ENCODE measurements around the gene SPSB4.

Gene SPSB4

GRCh38 chr3:141129541-141130011 is 78.4 kb downstream of the SPSB4 start:
- H4K20me1 ChIP-seq (ENCODE audit: insufficient read depth): no peaks in the 10 kb centered on the region
- no peak overlapping the region for H2AFZ ChIP-seq (ENCODE audit: low read depth)
- no peak overlapping the region for H3K9ac ChIP-seq
- no peaks in the 10 kb centered on the region for H3K4me1 ChIP-seq (ENCODE audit: low read depth, poor library complexity, severe bottlenecking)
- no peak overlapping the region for H3K4me3 ChIP-seq (IDR thresholded peaks at IDR 0.05; ENCODE audit: insufficient read depth, low read depth, low read length)
- no peaks in the 10 kb centered on the region for H3K36me3 ChIP-seq (ENCODE audit: insufficient read depth)
- H3K4me2 ChIP-seq: no peak overlapping the region
- H3K27ac ChIP-seq: no peak overlapping the region
- no peak for TF ChIP-seq CTCF (conservative IDR thresholded peaks at IDR 0.05; ENCODE audit: low read depth, low read length)
- H3K27me3 ChIP-seq (ENCODE audit: insufficient read depth, low read depth): no peaks in the 10 kb centered on the region
- H3K79me2 ChIP-seq (ENCODE audit: insufficient read depth, low read depth): no peaks in the 10 kb centered on the region

GRCh38 chr3:141143517-141143916 is 92.4 kb downstream of the SPSB4 start:
- Histone ChIP-seq H3K36me3 (ENCODE audit: insufficient read depth) (no peaks in the 10 kb centered on the region), H4K20me1 (ENCODE audit: insufficient read depth) (no peaks in the 10 kb centered on the region), H3K9ac (no peak overlapping the region), H3K27ac (no peak overlapping the region), H3K79me2 (ENCODE audit: insufficient read depth, low read depth) (no peaks in the 10 kb centered on the region), H2AFZ (ENCODE audit: low read depth) (no peak overlapping the region), H3K4me2 (no peak overlapping the region), H3K4me1 (ENCODE audit: low read depth, poor library complexity, severe bottlenecking) (no peaks in the 10 kb centered on the region), H3K4me3 (IDR thresholded peaks at IDR 0.05; ENCODE audit: insufficient read depth, low read depth, low read length) (no peak overlapping the region), H3K27me3 (ENCODE audit: insufficient read depth, low read depth) (no peaks in the 10 kb centered on the region)
- no peak for TF ChIP-seq CTCF (conservative IDR thresholded peaks at IDR 0.05; ENCODE audit: low read depth, low read length)

GRCh38 chr3:141146979-141147470 is 95.9 kb downstream of the SPSB4 start:
- no peak overlapping the region for H2AFZ ChIP-seq (ENCODE audit: low read depth)
- TF ChIP-seq CTCF (conservative IDR thresholded peaks at IDR 0.05; ENCODE audit: low read depth, low read length): no peak
- no peak overlapping the region for H3K4me3 ChIP-seq (IDR thresholded peaks at IDR 0.05; ENCODE audit: insufficient read depth, low read depth, low read length)
- H4K20me1 ChIP-seq (ENCODE audit: insufficient read depth): no peaks in the 10 kb centered on the region
- no peaks in the 10 kb centered on the region for H3K4me1 ChIP-seq (ENCODE audit: low read depth, poor library complexity, severe bottlenecking)
- no peaks in the 10 kb centered on the region for H3K27me3 ChIP-seq (ENCODE audit: insufficient read depth, low read depth)
- H3K9ac ChIP-seq: no peak overlapping the region
- no peaks in the 10 kb centered on the region for H3K79me2 ChIP-seq (ENCODE audit: insufficient read depth, low read depth)
- H3K36me3 ChIP-seq (ENCODE audit: insufficient read depth): no peaks in the 10 kb centered on the region
- no peak overlapping the region for H3K4me2 ChIP-seq
- no peak overlapping the region for H3K27ac ChIP-seq

- Histone ChIP-seq H3K4me2 (no peak overlapping the region), H4K20me1 (ENCODE audit: insufficient read depth) (no peaks in the 10 kb centered on the region), H3K4me1 (ENCODE audit: low read depth, poor library complexity, severe bottlenecking) (no peaks in the 10 kb centered on the region), H3K36me3 (ENCODE audit: insufficient read depth) (no peaks in the 10 kb centered on the region), H3K4me3 (IDR thresholded peaks at IDR 0.05; ENCODE audit: insufficient read depth, low read depth, low read length) (no peak overlapping the region), H2AFZ (ENCODE audit: low read depth) (no peak overlapping the region), H3K9ac (no peak overlapping the region), H3K27me3 (ENCODE audit: insufficient read depth, low read depth) (no peaks in the 10 kb centered on the region), H3K79me2 (ENCODE audit: insufficient read depth, low read depth) (no peaks in the 10 kb centered on the region), H3K27ac (no peak overlapping the region)
- TF ChIP-seq CTCF (conservative IDR thresholded peaks at IDR 0.05; ENCODE audit: low read depth, low read length): no peak
Observed at GRCh38 chr3:141147657-141148056, 96.5 kb downstream of the SPSB4 start.
